K562 (cell line): Measurements from ENCODE around the gene AKT1S1. TPM values are rescaled to one million over a fixed set of nuclear protein-coding genes. Genes with fewer than 3 reads are reported as not detected.
A peak's percentile ranks its signal among the peaks of the same experiment; 100 is the strongest.

Experiments used
- ATF4 ChIP-seq: fragments of 450-650 bp; formaldehyde crosslinking; IDR thresholded peaks from 2 replicates; pipeline ENCODE4 v1.4.0; 2022; ENCODE audit warnings: mild to moderate bottlenecking, moderate library complexity
- CEBPG ChIP-seq, 3 experiments: fragments of 200-800 bp in 1 of 3; sonication (Bioruptor generic) in 1 of 3; sonication (generic) in 1 of 3; formaldehyde crosslinking in 1 of 3; IDR thresholded peaks in 2 of 3; conservative IDR thresholded peaks in 1 of 3; 2 replicates each; pipeline versions ENCODE4 v1.6.1 to v1.8.0; 2016 to 2022; ENCODE audit warnings: missing compliant biosample characterization in 2 of 3, missing genetic modification characterization in 2 of 3, mild to moderate bottlenecking in 1 of 3, missing genetic modification reagents in 1 of 3
- CREB3 ChIP-seq: fragments of 450-650 bp; conservative IDR thresholded peaks from 2 replicates; pipeline ENCODE4 v1.6.1; 2016; ENCODE audit warnings: missing genetic modification characterization, low read depth, mild to moderate bottlenecking, missing compliant biosample characterization, moderate library complexity
- HLTF ChIP-seq: fragments of 450-650 bp; IDR thresholded peaks from 2 replicates; pipeline ENCODE4 v1.6.1; 2016
- JUN ChIP-seq, 2 experiments: sonication (generic) in 1 of 2; formaldehyde crosslinking in 1 of 2; IDR thresholded peaks; 2 replicates each; pipeline versions ENCODE4 v1.6.1 to v1.8.0; 2012 to 2022; ENCODE audit warnings: borderline replicate concordance in 2 of 2, mild to moderate bottlenecking in 2 of 2, improper control_type of control experiment in 1 of 2, low read depth in 1 of 2, low read length in 1 of 2, missing genetic modification reagents in 1 of 2
- PATZ1 ChIP-seq: fragments of 250-450 bp; sonication (Bioruptor Pico); IDR thresholded peaks from 2 replicates; pipeline ENCODE4 v1.5.0; 2020; ENCODE audit warnings: mild to moderate bottlenecking, borderline replicate concordance
- SMARCA4 ChIP-seq: fragments of 450-650 bp; IDR thresholded peaks from 2 replicates; pipeline ENCODE4 v1.6.1; 2016
- TSHZ1 ChIP-seq: fragments of 250-450 bp; sonication (Bioruptor Pico); IDR thresholded peaks from 2 replicates; pipeline ENCODE4 v1.4.0; 2020; ENCODE audit warnings: mild to moderate bottlenecking, moderate library complexity
- ZBED1 ChIP-seq: IDR thresholded peaks from 2 replicates; pipeline ENCODE4 v1.6.1; 2014
- ZNF232 ChIP-seq: sonication (generic); formaldehyde crosslinking; IDR thresholded peaks from 2 replicates; pipeline ENCODE4 v1.8.0; 2022; ENCODE audit warnings: mild to moderate bottlenecking, missing genetic modification reagents
- ZNF766 ChIP-seq: fragments of 200-800 bp; sonication (Bioruptor generic); conservative IDR thresholded peaks from 2 replicates; pipeline ENCODE4 v1.6.1; 2016; ENCODE audit warnings: missing genetic modification characterization, missing compliant biosample characterization
- ZNF780A ChIP-seq: fragments of 250-450 bp; sonication (Bioruptor Pico); IDR thresholded peaks from 2 replicates; pipeline ENCODE4 v1.5.0; 2021; ENCODE audit warnings: mild to moderate bottlenecking
- polyA plus RNA-seq, 8 experiments: library from polyadenylated mRNA; depleted of rRNA in 4 of 8; stranded (reverse) in 5 of 8; unstranded in 3 of 8; fragments of >200 nt; fragmentation: Nextera tagmentation in 2 of 8; fragmentation: Illumina TruSeq in 1 of 8; extraction: Ambion mirVana in 2 of 8; extraction: Trizol in 1 of 8; gene quantifications; 2 replicates each; pipeline versions ENCODE4 v1.2.1 to v1.2.3, GENCODE V29; 2011 to 2014; ENCODE audit warnings: inconsistent platforms in 1 of 8, missing spikeins in 1 of 8
- total RNA-seq, 7 experiments: library from RNA; depleted of rRNA in 6 of 7; stranded (reverse); fragments of >200 nt in 6 of 7; fragmentation: Illumina TruSeq in 2 of 7; extraction: Trizol in 2 of 7; gene quantifications; 2 replicates each; pipeline versions ENCODE4 v1.2.1 to v1.2.3, GENCODE V29; 2011 to 2021; ENCODE audit warnings: low replicate concordance in 1 of 7

AKT1S1 gene
- total and polyA plus RNA-seq, 9 of the 15 experiments (the other 6 are each of a cell fraction or from before 2014, with no cell fraction given): 1.2 to 50.3 (median 17.1) TPM

- TF ChIP-seq PATZ1 (CRISPR knock-in tag) (no peak), SMARCA4 (no peak), CREB3 (tag) (no peak), JUN (IDR thresholded peaks at IDR 0.05; ENCODE audit: borderline replicate concordance, low read depth, low read length) (no peak), JUN (CRISPR knock-in tag; IDR thresholded peaks at IDR 0.05; ENCODE audit: borderline replicate concordance) (peak; percentile 13; the same call in 1 of the 2 replicates), ZNF766 (peak; percentile 48; the same call in 1 of the 2 replicates), HLTF (no peak), ZNF232 (CRISPR knock-in tag) (no peak), ZBED1 (no peak), CEBPG (CRISPR knock-in tag; IDR thresholded peaks at IDR 0.05) (peak; percentile 46; the same call in 1 of the 2 replicates), CEBPG (tag; conservative IDR thresholded peaks at IDR 0.05 in 1 of 2, IDR thresholded peaks at IDR 0.05 in 1 of 2) (0 out of 4 replicates have a peak, but pooled peaks of 1 of the 2 experiments have one; percentile 10), TSHZ1 (CRISPR knock-in tag) (no peak), ATF4 (CRISPR knock-in tag) (no peak), ZNF780A (CRISPR knock-in tag) (no peak)
Observed at GRCh38 chr19:49866933-49867782, 10.0 kb downstream of the AKT1S1 start, which contains the start of gene PNKP (continued).
